Nephron progenitor cell (in vitro differentiated cells): ENCODE measurements around the gene CHRNG.
"Not testable (repeated sequence)": the region's sequence is repeated elsewhere in the genome, so short reads cannot be mapped to it uniquely, and the experiment has no call there.

Experiments
- DNase-seq: peaks from one replicate; pipeline ENCODE4 v3.0.0; 2021
- H3K27ac Mint-ChIP-seq: 2 replicates; pipeline ENCODE4 v1.8.0; 2021; ENCODE audit warnings: mild to moderate bottlenecking, moderate library complexity, mixed read lengths
- H3K27me3 Mint-ChIP-seq: 2 replicates; pipeline ENCODE4 v1.8.0; 2021; ENCODE audit warnings: mild to moderate bottlenecking, low read depth, mixed read lengths; ENCODE audit not compliant: poor library complexity
- H3K36me3 Mint-ChIP-seq: 2 replicates; pipeline ENCODE4 v1.8.0; 2021; ENCODE audit warnings: low read depth, mixed read lengths
- H3K4me1 Mint-ChIP-seq: 2 replicates; pipeline ENCODE4 v1.8.0; 2021; ENCODE audit warnings: mixed read lengths
- H3K4me3 Mint-ChIP-seq: 2 replicates; pipeline ENCODE4 v1.8.0; 2021; ENCODE audit warnings: mild to moderate bottlenecking, moderate library complexity, mixed read lengths
- H3K9me3 Mint-ChIP-seq: 2 replicates; pipeline ENCODE4 v1.8.0; 2021; ENCODE audit warnings: mild to moderate bottlenecking, moderate library complexity, mixed read lengths
- CTCF ChIP-seq: fragments of 200-600 bp; sonication (generic); IDR thresholded peaks from 2 replicates; pipeline ENCODE4 v1.5.0; 2021; ENCODE audit warnings: antibody characterized with exemption

CHRNG gene

GRCh38 chr2:232569541-232569940, 30.0 kb downstream of the CHRNG start:
- no peaks in the 10 kb centered on the region for H3K27me3 Mint-ChIP-seq
- no peak for TF ChIP-seq CTCF
- peaks cover 11% of the 10 kb centered on the region for H3K4me1 Mint-ChIP-seq
- no peak overlapping the region for H3K27ac Mint-ChIP-seq
- no peak overlapping the region for H3K4me3 Mint-ChIP-seq
- H3K9me3 Mint-ChIP-seq = no peaks in the 10 kb centered on the region
- H3K36me3 Mint-ChIP-seq = peaks cover 83% of the 10 kb centered on the region
- DNase-seq = no peak

- peaks cover 83% of the 10 kb centered on the region for H3K36me3 Mint-ChIP-seq
- H3K9me3 Mint-ChIP-seq, DNase-seq, H3K4me3 Mint-ChIP-seq, H3K27ac Mint-ChIP-seq, H3K27me3 Mint-ChIP-seq: not testable (repeated sequence)
- peaks cover 11% of the 10 kb centered on the region for H3K4me1 Mint-ChIP-seq
Observed at GRCh38 chr2:232570481-232570880, 31.0 kb downstream of the CHRNG start.

- H3K27ac Mint-ChIP-seq = no peak overlapping the region
- no peak for DNase-seq
- no peak for TF ChIP-seq CTCF
Observed at GRCh38 chr2:232571026-232571474, 31.6 kb downstream of the CHRNG start.

GRCh38 chr2:232573042-232573441, 33.5 kb downstream of the CHRNG start:
- H3K4me3 Mint-ChIP-seq = no peak overlapping the region
- H3K27ac Mint-ChIP-seq = no peak overlapping the region
- no peak for TF ChIP-seq CTCF
- peaks cover 11% of the 10 kb centered on the region for H3K4me1 Mint-ChIP-seq
- peaks cover 80% of the 10 kb centered on the region for H3K36me3 Mint-ChIP-seq
- H3K9me3 Mint-ChIP-seq = no peaks in the 10 kb centered on the region
- no peak for DNase-seq
- no peaks in the 10 kb centered on the region for H3K27me3 Mint-ChIP-seq

More at GRCh38 chr2:232571026-232571474, 31.6 kb downstream of the CHRNG start:
- H3K4me3 Mint-ChIP-seq = no peak overlapping the region
- H3K9me3 Mint-ChIP-seq = no peaks in the 10 kb centered on the region
- H3K27me3 Mint-ChIP-seq = no peaks in the 10 kb centered on the region
- peaks cover 82% of the 10 kb centered on the region for H3K36me3 Mint-ChIP-seq
- peaks cover 11% of the 10 kb centered on the region for H3K4me1 Mint-ChIP-seq

GRCh38 chr2:232573771-232574435, 34.4 kb downstream of the CHRNG start:
- peak overlapping the region; percentile 71 for H3K27ac Mint-ChIP-seq
- no peak for DNase-seq
- H3K9me3 Mint-ChIP-seq = no peaks in the 10 kb centered on the region
- peaks cover 11% of the 10 kb centered on the region for H3K4me1 Mint-ChIP-seq
- peaks cover 80% of the 10 kb centered on the region for H3K36me3 Mint-ChIP-seq
- no peak overlapping the region for H3K4me3 Mint-ChIP-seq
- H3K27me3 Mint-ChIP-seq = no peaks in the 10 kb centered on the region
- no peak for TF ChIP-seq CTCF

GRCh38 chr2:232574674-232575403, 35.3 kb downstream of the CHRNG start:
- H3K4me1 Mint-ChIP-seq = peaks cover 11% of the 10 kb centered on the region
- no peak overlapping the region for H3K4me3 Mint-ChIP-seq
- peak overlapping the region; percentile 71 for H3K27ac Mint-ChIP-seq
- no peaks in the 10 kb centered on the region for H3K9me3 Mint-ChIP-seq
- no peaks in the 10 kb centered on the region for H3K27me3 Mint-ChIP-seq
- DNase-seq = no peak
- no peak for TF ChIP-seq CTCF
- H3K36me3 Mint-ChIP-seq = peaks cover 73% of the 10 kb centered on the region
